ENCODE measurements around the gene EVX1. TPM values are rescaled to one million over a fixed set of nuclear protein-coding genes. Genes with fewer than 3 reads are reported as not detected.

EVX1 gene
- total and polyA plus RNA-seq, 2 of the 13 experiments (the other 11 are each of a cell fraction or from before 2014, with no cell fraction given), result not detected

- Histone ChIP-seq H4K20me1 (ENCODE audit: insufficient read depth, low read length) (no peaks in the 10 kb centered on the region), H3K27me3 (ENCODE audit: control insufficient read depth in 1 of 2, insufficient read depth in 2 of 2, low read length in 2 of 2) (peaks cover 3 to 77% of the 10 kb centered on the region in 2 experiments; a peak in 4 of 5 replicates), H3K4me3 (replicated peaks in 1 of 3; ENCODE audit: insufficient read depth in 1 of 3, low read depth in 2 of 3, low read length in 3 of 3) (no peak overlapping the region), H3K4me1 (ENCODE audit: insufficient read depth, low read length) (peaks cover 15% of the 10 kb centered on the region), H3K27ac (ENCODE audit: extremely low read length, insufficient read depth, low read length) (no peak overlapping the region), H2AFZ (ENCODE audit: low read length) (no peak overlapping the region), H3K4me2 (ENCODE audit: low read depth, low read length) (no peak overlapping the region), H3K9ac (ENCODE audit: insufficient read depth, low read depth, low read length) (no peak overlapping the region), H3K9me3 (ENCODE audit: low read length) (no peaks in the 10 kb centered on the region), H3K79me2 (ENCODE audit: insufficient read depth, low read length) (no peaks in the 10 kb centered on the region), H3K36me3 (replicated peaks in 1 of 2; ENCODE audit: control insufficient read depth in 1 of 2, insufficient read depth in 2 of 2, low read length in 2 of 2) (no peaks in the 10 kb centered on the region)
- DNase-seq (ENCODE audit: low spot score), result no peak
- no peak for ATAC-seq
- intact Hi-C loops (cut with micrococcal nuclease; ENCODE audit: unreplicated experiment), result loop anchor here (5.0 kb wide), 1 partner anchor 810 kb away; no protein-coding TSS in a partner anchor
- ChIA-PET POLR2A (no interaction called here), CTCF (ENCODE audit: low intra/inter-chr PET ratio, low total read pairs) (no interaction called here)
- TF ChIP-seq ZSCAN20 (CRISPR knock-in tag; IDR thresholded peaks at IDR 0.05; ENCODE audit: borderline replicate concordance) (no peak), ZNF703 (CRISPR knock-in tag; IDR thresholded peaks at IDR 0.05; ENCODE audit: borderline replicate concordance) (no peak), FOXJ3 (CRISPR knock-in tag; IDR thresholded peaks at IDR 0.05; ENCODE audit: borderline replicate concordance) (no peak), NFE2L2 (IDR thresholded peaks at IDR 0.05; ENCODE audit: low read length) (no peak), ZNF160 (CRISPR knock-in tag; IDR thresholded peaks at IDR 0.05) (no peak), IRF9 (CRISPR knock-in tag; IDR thresholded peaks at IDR 0.05; ENCODE audit: borderline replicate concordance) (no peak), ZNF350 (CRISPR knock-in tag; IDR thresholded peaks at IDR 0.05; ENCODE audit: borderline replicate concordance, low read depth) (no peak), MAFF (IDR thresholded peaks at IDR 0.05; ENCODE audit: low read depth, low read length) (no peak), ZNF563 (CRISPR knock-in tag; IDR thresholded peaks at IDR 0.05) (no peak), HDAC1 (CRISPR knock-in tag; IDR thresholded peaks at IDR 0.05) (no peak)
- TF ChIP-seq, protein P1, sequence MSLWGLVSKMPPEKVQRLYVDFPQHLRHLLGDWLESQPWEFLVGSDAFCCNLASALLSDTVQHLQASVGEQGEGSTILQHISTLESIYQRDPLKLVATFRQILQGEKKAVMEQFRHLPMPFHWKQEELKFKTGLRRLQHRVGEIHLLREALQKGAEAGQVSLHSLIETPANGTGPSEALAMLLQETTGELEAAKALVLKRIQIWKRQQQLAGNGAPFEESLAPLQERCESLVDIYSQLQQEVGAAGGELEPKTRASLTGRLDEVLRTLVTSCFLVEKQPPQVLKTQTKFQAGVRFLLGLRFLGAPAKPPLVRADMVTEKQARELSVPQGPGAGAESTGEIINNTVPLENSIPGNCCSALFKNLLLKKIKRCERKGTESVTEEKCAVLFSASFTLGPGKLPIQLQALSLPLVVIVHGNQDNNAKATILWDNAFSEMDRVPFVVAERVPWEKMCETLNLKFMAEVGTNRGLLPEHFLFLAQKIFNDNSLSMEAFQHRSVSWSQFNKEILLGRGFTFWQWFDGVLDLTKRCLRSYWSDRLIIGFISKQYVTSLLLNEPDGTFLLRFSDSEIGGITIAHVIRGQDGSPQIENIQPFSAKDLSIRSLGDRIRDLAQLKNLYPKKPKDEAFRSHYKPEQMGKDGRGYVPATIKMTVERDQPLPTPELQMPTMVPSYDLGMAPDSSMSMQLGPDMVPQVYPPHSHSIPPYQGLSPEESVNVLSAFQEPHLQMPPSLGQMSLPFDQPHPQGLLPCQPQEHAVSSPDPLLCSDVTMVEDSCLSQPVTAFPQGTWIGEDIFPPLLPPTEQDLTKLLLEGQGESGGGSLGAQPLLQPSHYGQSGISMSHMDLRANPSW (CRISPR knock-in tag; IDR thresholded peaks at IDR 0.05; ENCODE audit: borderline replicate concordance), result no peak
- in situ Hi-C loops (cut with HindIII; ENCODE audit: extremely low pct_ligation_motif_present, low pct_unique_long_range_greater_than_20kb), result no loop called here
- BruUV-seq (replicated peaks), result no TSS peak
- FAIRE-seq, result no peak
- WGBS (ENCODE audit: low lambda C conversion rate), result 67% methylated on average over 34 of the region's 52 CpGs
Observed at GRCh38 chr7:27212497-27213432, 29.8 kb upstream of the EVX1 start.
